Ectodermal cell (in vitro differentiated cells): ENCODE data around the gene SORT1.

Experiments
- H3K27ac ChIP-seq: 2 replicates; pipeline ENCODE4 v1.7.0; 2013; ENCODE audit warnings: mild to moderate bottlenecking, low read depth, low read length; ENCODE audit not compliant: insufficient read depth, poor library complexity, severe bottlenecking
- H3K27me3 ChIP-seq: 2 replicates; pipeline ENCODE4 v1.7.0; 2013; ENCODE audit warnings: mild to moderate bottlenecking, low read length; ENCODE audit not compliant: insufficient read depth, control insufficient read depth, poor library complexity, severe bottlenecking
- H3K36me3 ChIP-seq: one replicate; pipeline ENCODE4 v1.7.0; 2013; ENCODE audit warnings: low read length; ENCODE audit not compliant: control insufficient read depth, insufficient read depth
- H3K4me1 ChIP-seq: one replicate; pipeline ENCODE4 v1.7.0; 2013; ENCODE audit warnings: low read length; ENCODE audit not compliant: control insufficient read depth, insufficient read depth
- H3K4me3 ChIP-seq: 2 replicates; pipeline ENCODE4 v1.7.0; 2013; ENCODE audit warnings: low read depth, low read length, control low read depth; ENCODE audit not compliant: insufficient read depth
- H3K9me3 ChIP-seq: 2 replicates; pipeline ENCODE4 v1.7.0; 2013; ENCODE audit warnings: mild to moderate bottlenecking, low read length, moderate library complexity; ENCODE audit not compliant: control insufficient read depth
- WGBS, 2 experiments: methylation state at CpG; one replicate each; pipeline ENCODE4 v1.1.7; 2013; ENCODE audit warnings: missing lambda C conversion rate in 2 of 2; 5-methylcytosine and 5-hydroxymethylcytosine counted together

SORT1 gene

GRCh38 chr1:109391157-109391556, 6.6 kb downstream of the SORT1 start:
- no peak overlapping the region for H3K4me3 ChIP-seq
- WGBS, 2 experiments = 67 to 86% methylated on average over 1 of the region's 3 CpGs
- H3K27me3 ChIP-seq = no peaks in the 10 kb centered on the region
- H3K4me1 ChIP-seq = peaks cover 21% of the 10 kb centered on the region
- no peaks in the 10 kb centered on the region for H3K36me3 ChIP-seq
- no peak overlapping the region for H3K27ac ChIP-seq
- H3K9me3 ChIP-seq = no peaks in the 10 kb centered on the region

DNA sequence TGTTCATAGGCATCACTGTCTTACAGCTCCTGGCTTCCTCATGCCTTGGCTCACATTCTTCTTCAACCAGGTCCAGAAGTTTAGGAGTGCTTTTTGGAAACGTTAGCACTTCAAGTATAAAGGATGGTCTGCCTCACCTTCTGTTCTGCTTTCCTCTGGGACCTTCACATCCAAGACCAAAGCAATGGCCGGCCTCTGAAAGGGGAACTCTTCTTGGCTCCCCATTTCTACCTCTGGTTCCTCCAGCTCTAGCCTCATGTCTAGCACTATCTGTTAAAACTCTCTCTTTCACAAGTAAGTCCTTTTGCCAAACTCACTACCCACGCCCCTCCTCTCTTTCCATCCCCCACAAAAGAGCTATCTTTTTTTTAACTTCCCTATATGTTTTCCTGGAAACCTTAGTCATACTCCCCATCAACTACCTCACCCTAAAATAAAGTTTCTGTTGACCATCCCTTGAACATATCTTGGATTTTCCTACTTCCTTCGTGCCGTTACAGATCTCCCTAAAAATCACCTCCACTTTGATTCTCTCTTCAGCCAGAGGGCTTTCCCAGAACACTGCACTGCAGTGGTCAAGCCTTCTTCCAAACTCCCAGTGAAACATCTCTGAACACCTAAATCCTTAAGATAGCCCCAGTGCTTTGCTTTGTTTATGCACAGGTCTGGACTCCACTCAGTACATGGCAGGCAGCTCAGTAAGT, 7.9 kb downstream of the SORT1 start:
- Histone ChIP-seq H3K27me3 (no peaks in the 10 kb centered on the region), H3K9me3 (no peaks in the 10 kb centered on the region), H3K27ac (no peak overlapping the region), H3K36me3 (no peaks in the 10 kb centered on the region), H3K4me1 (peaks cover 21% of the 10 kb centered on the region), H3K4me3 (no peak overlapping the region)
- 93 to 94% methylated on average over 5 of the region's 5 CpGs for WGBS, 2 experiments

GRCh38 chr1:109388884-109389637, 8.7 kb downstream of the SORT1 start:
- peaks cover 21% of the 10 kb centered on the region for H3K4me1 ChIP-seq
- H3K9me3 ChIP-seq = peaks cover 3% of the 10 kb centered on the region
- H3K27ac ChIP-seq = no peak overlapping the region
- no peaks in the 10 kb centered on the region for H3K36me3 ChIP-seq
- H3K27me3 ChIP-seq = no peaks in the 10 kb centered on the region
- 87 to 93% methylated on average over 5 to 7 of the region's 7 CpGs for WGBS, 2 experiments
- no peak overlapping the region for H3K4me3 ChIP-seq

DNA sequence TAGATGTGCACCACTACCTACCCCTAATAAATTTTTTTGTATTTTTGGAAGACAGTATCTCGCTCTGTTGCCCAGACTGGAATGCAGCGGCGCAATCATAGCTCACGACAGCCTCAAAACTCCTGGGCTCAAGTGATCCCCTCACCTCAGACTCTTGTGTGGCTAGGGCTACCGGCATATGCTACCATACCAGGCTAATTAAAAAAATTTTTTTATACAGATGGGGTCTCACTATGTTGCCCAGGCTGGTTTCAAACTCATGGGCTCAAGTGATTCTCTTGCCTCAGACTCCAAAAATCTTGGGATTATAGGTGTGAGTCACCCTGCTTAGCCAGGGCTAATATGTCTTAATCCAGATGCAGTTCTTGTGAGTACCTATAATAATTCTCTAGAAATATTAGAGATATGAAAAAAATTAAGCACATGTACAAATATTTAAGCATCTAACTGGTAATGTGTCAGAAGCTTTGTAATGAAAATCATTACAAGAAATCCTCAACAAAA, 9.5 kb downstream of the SORT1 start:
- peaks cover 3% of the 10 kb centered on the region for H3K9me3 ChIP-seq
- no peaks in the 10 kb centered on the region for H3K27me3 ChIP-seq
- H3K4me1 ChIP-seq = peaks cover 20% of the 10 kb centered on the region
- no peaks in the 10 kb centered on the region for H3K36me3 ChIP-seq
- no peak overlapping the region for H3K4me3 ChIP-seq
- no peak overlapping the region for H3K27ac ChIP-seq
- 88 to 98% methylated on average over 5 of the region's 5 CpGs for WGBS, 2 experiments

GRCh38 chr1:109386054-109386717, 11.5 kb downstream of the SORT1 start:
- Histone ChIP-seq H3K9me3 (peaks cover 3% of the 10 kb centered on the region), H3K36me3 (no peaks in the 10 kb centered on the region), H3K27me3 (no peaks in the 10 kb centered on the region), H3K4me3 (no peak overlapping the region), H3K4me1 (peaks cover 7% of the 10 kb centered on the region), H3K27ac (no peak overlapping the region)
- 94 to 96% methylated on average over 2 of the region's 2 CpGs for WGBS, 2 experiments

- Histone ChIP-seq H3K4me3 (no peak overlapping the region), H3K27ac (no peak overlapping the region), H3K36me3 (no peaks in the 10 kb centered on the region), H3K27me3 (no peaks in the 10 kb centered on the region), H3K4me1 (peaks cover 5% of the 10 kb centered on the region), H3K9me3 (peaks cover 3% of the 10 kb centered on the region)
- WGBS, 2 experiments = 95 to 98% methylated on average over 2 of the region's 2 CpGs
Measured at GRCh38 chr1:109385417-109385816, 12.3 kb downstream of the SORT1 start.

DNA sequence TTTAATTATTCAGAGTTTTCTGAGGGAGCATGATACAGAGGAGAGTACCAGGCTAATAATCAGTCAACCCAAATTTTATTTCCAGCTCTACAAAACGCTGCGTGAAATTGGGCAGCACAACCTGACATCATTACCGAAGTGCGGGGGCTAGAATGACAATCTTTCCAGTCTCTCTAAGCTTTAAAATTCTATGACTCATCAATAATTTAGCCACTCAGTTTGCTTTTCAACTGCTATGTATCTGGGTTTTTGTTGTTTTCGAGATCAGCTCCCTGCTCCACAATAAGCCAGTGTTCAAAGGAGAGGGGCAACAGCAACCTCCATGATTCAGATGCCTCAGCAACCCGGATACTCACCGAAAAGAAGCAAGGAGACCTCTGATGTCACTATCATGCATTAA, 13.9 kb downstream of the SORT1 start:
- H3K4me3 ChIP-seq = no peak overlapping the region
- no peaks in the 10 kb centered on the region for H3K27me3 ChIP-seq
- peaks cover 3% of the 10 kb centered on the region for H3K9me3 ChIP-seq
- no peak overlapping the region for H3K27ac ChIP-seq
- H3K4me1 ChIP-seq = peaks cover 5% of the 10 kb centered on the region
- no peaks in the 10 kb centered on the region for H3K36me3 ChIP-seq
- WGBS, 2 experiments = 88 to 90% methylated on average over 7 of the region's 7 CpGs

DNA sequence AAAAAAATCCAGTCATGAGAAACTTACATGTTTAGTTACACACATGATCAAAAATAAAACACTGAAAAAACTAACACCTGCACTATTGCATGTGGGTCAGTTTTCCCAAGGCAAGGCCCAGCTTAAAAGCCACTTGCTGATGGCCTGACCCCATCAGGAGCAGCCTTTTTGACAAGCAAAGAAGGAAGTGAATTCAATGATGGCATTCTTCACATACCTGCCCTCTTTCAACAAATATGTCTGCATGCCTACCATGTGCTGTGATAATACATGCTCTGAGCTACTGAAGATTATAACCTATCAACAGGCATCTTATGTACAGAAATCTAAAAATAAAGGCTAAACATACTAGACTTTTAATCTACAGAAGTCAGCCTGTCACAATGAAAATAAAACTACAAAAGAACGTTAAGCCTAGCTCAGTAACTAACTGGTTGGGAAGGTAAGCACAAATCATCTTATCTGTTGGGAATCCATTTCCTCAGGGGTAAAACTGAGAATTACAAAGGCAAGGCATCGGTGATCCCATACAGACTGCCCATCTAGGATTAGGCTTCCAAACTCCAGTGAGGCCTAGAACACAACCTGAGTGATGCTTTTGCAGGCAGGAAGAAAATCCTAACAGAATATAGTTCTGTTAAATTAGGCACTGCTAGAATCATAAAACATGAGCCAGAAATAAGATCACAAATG, 14.5 kb downstream of the SORT1 start:
- Histone ChIP-seq H3K4me1 (peaks cover 5% of the 10 kb centered on the region), H3K36me3 (no peaks in the 10 kb centered on the region), H3K4me3 (no peak overlapping the region), H3K27me3 (no peaks in the 10 kb centered on the region), H3K27ac (no peak overlapping the region), H3K9me3 (peaks cover 3% of the 10 kb centered on the region)
- 44 to 55% methylated on average over 2 of the region's 2 CpGs for WGBS, 2 experiments

- Histone ChIP-seq H3K27me3 (no peaks in the 10 kb centered on the region), H3K4me1 (peaks cover 5% of the 10 kb centered on the region), H3K27ac (no peak overlapping the region), H3K4me3 (no peak overlapping the region), H3K36me3 (no peaks in the 10 kb centered on the region), H3K9me3 (peaks cover 3% of the 10 kb centered on the region)
- WGBS, 2 experiments = 90% methylated on average over 2 of the region's 2 CpGs
Measured at GRCh38 chr1:109381573-109381972, 16.1 kb downstream of the SORT1 start.
